HCT116 (cell line): Measurements from ENCODE around the gene TEX2.

Experiments
- CTCF ChIP-seq, 3 experiments: fragments of 200-600 bp in 1 of 3; sonication (generic) in 1 of 3; IDR thresholded peaks in 2 of 3; conservative IDR thresholded peaks in 1 of 3; 2 replicates each; pipeline ENCODE4 v1.5.1; 2012 to 2017; ENCODE audit warnings: low read depth in 2 of 3, low read length in 2 of 3, antibody characterized with exemption in 1 of 3, borderline replicate concordance in 1 of 3, control low read depth in 1 of 3, mild to moderate bottlenecking in 1 of 3, mixed read lengths in 1 of 3, mixed run types in 1 of 3, moderate library complexity in 1 of 3; ENCODE audit not compliant: insufficient read depth in 1 of 3
- POLR2AphosphoS5 ChIP-seq: IDR thresholded peaks from 2 replicates; pipeline ENCODE4 v1.6.1; 2011; ENCODE audit warnings: mild to moderate bottlenecking, low read depth, low read length, moderate library complexity
- REST ChIP-seq: IDR thresholded peaks from 2 replicates; pipeline ENCODE4 v1.6.1; 2012; ENCODE audit warnings: low read depth
- TCF7L2 ChIP-seq: IDR thresholded peaks from 2 replicates; pipeline ENCODE4 v1.7.0; 2011; ENCODE audit warnings: borderline replicate concordance, inconsistent platforms; ENCODE audit not compliant: insufficient read depth, insufficient read length; ENCODE audit errors: extremely low read depth

DNA sequence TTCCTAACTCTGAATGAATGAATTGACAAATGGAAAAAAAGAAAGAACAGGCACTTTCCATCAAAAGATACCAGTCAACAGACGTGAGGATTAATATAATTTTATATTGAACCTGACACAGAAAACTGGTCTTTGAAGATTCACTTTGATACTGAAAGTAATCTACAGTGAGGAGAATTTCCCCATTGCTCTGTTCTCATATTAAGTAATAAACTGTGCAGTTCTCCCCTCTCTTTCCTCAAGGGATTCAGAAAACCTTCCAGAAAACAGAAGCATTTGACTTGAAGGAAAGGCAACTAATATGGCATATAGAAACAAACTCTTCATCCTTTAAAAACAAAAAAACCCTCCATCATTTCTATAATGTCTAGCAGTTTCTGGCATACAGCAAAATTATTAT is 2.2 kb downstream of the TEX2 start:
- TF ChIP-seq POLR2AphosphoS5 (no peak), CTCF (IDR thresholded peaks at IDR 0.05 in 2 of 3, conservative IDR thresholded peaks at IDR 0.05 in 1 of 3; ENCODE audit: borderline replicate concordance in 1 of 3, insufficient read depth in 1 of 3, low read depth in 2 of 3, low read length in 2 of 3) (no peak), TCF7L2 (no peak), REST (no peak)
